Activated CD4-positive, alpha-beta T cell treated with anti-CD3 and anti-CD28 coated beads for 24 hours (primary cell): ENCODE results near the gene CCL3.
"Not testable (repeated sequence)": the region's sequence is repeated elsewhere in the genome, so short reads cannot be mapped to it uniquely, and the experiment has no call there.

Experiments used
- DNase-seq, 2 donors: peaks; one replicate each; pipeline ENCODE4 v3.0.0-alpha.2; 2020; ENCODE audit warnings: low read depth in 2 of 2

Gene CCL3

GRCh38 chr17:36115649-36115977 is 25.7 kb upstream of the CCL3 start:
- not testable (repeated sequence) for DNase-seq

GRCh38 chr17:36114971-36115648 is 25.2 kb upstream of the CCL3 start:
- DNase-seq: not testable (repeated sequence)

- DNase-seq: not testable (repeated sequence)
These were observed 23.2 kb upstream of the CCL3 start for GRCh38 chr17:36113131-36113530.

GRCh38 chr17:36112572-36112971 is 22.6 kb upstream of the CCL3 start:
- DNase-seq: no peak

GRCh38 chr17:36111068-36111490 is 21.1 kb upstream of the CCL3 start:
- DNase-seq: no peak

- not testable (repeated sequence) for DNase-seq
These were observed 18.3 kb upstream of the CCL3 start for GRCh38 chr17:36108265-36108664.

GRCh38 chr17:36107660-36108059 is 17.7 kb upstream of the CCL3 start:
- no peak for DNase-seq

GRCh38 chr17:36106493-36106835 is 16.5 kb upstream of the CCL3 start:
- no peak for DNase-seq

- DNase-seq: no peak
These were observed 16.0 kb upstream of the CCL3 start for GRCh38 chr17:36105781-36106492.

GRCh38 chr17:36104701-36105181 is 14.8 kb upstream of the CCL3 start:
- no peak for DNase-seq

GRCh38 chr17:36104246-36104645 is 14.3 kb upstream of the CCL3 start:
- not testable (repeated sequence) for DNase-seq

GRCh38 chr17:36103401-36103975 is 13.5 kb upstream of the CCL3 start, which contains the start of gene CCL4:
Gene CCL4 (plus strand): TSS chr17:36103827. CDS start chr17:36103906, 79 bp downstream.
- not testable (repeated sequence) for DNase-seq

- DNase-seq: not testable (repeated sequence)
These were observed 9.1 kb upstream of the CCL3 start for GRCh38 chr17:36099004-36099403.

- no peak for DNase-seq
These were observed 6.0 kb upstream of the CCL3 start for GRCh38 chr17:36095992-36096391.

- no peak for DNase-seq
These were observed 4.8 kb upstream of the CCL3 start for GRCh38 chr17:36094746-36095145.

- no peak for DNase-seq
These were observed 4.3 kb upstream of the CCL3 start for GRCh38 chr17:36094232-36094631.

- not testable (repeated sequence) for DNase-seq
These were observed 2.8 kb upstream of the CCL3 start for GRCh38 chr17:36092715-36093114.

- DNase-seq: no peak
These were observed 2.3 kb upstream of the CCL3 start for GRCh38 chr17:36092230-36092629.

- no peak for DNase-seq
These were observed 541 bp downstream of the CCL3 start for GRCh38 chr17:36089339-36089865.

GRCh38 chr17:36088670-36089338 is 1.1 kb downstream of the CCL3 start:
- DNase-seq: no peak

GRCh38 chr17:36087897-36088572 is 1.9 kb downstream of the CCL3 start:
- DNase-seq: not testable (repeated sequence)
